GM23338 (cell line): Measurements from ENCODE around the gene DCT.

Experiments
- CTCF ChIP-seq, 2 experiments: fragments of 200-600 bp in 1 of 2; sonication (generic) in 1 of 2; conservative IDR thresholded peaks; 2 replicates each; pipeline versions ENCODE4 v1.5.1 to v1.6.1; 2016 to 2017; ENCODE audit warnings: antibody characterized with exemption in 2 of 2, low read depth in 2 of 2, mild to moderate bottlenecking in 2 of 2, moderate library complexity in 1 of 2
- EZH2 ChIP-seq: fragments of 200-600 bp; sonication (generic); IDR thresholded peaks from one replicate; pipeline ENCODE4 v1.8.0; 2017; ENCODE audit warnings: antibody characterized with exemption, mild to moderate bottlenecking, low read depth; ENCODE audit not compliant: unreplicated experiment
- EZH2phosphoT487 ChIP-seq: fragments of 200-600 bp; sonication (generic); IDR thresholded peaks from one replicate; pipeline ENCODE4 v1.8.1; 2018; ENCODE audit warnings: antibody characterized with exemption; ENCODE audit not compliant: unreplicated experiment

GRCh38 chr13:94483970-94484369, 4.5 kb upstream of the DCT start:
- TF ChIP-seq EZH2, result no peak
- TF ChIP-seq EZH2phosphoT487, result no peak
- no peak for TF ChIP-seq CTCF (conservative IDR thresholded peaks at IDR 0.05; ENCODE audit: low read depth in 2 of 2)
